Ishikawa (cell line): Measurements from ENCODE around the gene HHAT.

Experiments used
- CEBPB ChIP-seq: IDR thresholded peaks from 2 replicates; pipeline ENCODE4 v1.6.1; 2012
- CREB1 ChIP-seq: IDR thresholded peaks from 2 replicates; pipeline ENCODE4 v1.6.1; 2012; ENCODE audit warnings: low read depth
- EGR1 ChIP-seq: IDR thresholded peaks from 2 replicates; pipeline ENCODE4 v1.6.1; 2012
- EP300 ChIP-seq: IDR thresholded peaks from 2 replicates; pipeline ENCODE4 v1.6.1; 2012; ENCODE audit warnings: borderline replicate concordance
- FOXM1 ChIP-seq: IDR thresholded peaks from 2 replicates; pipeline ENCODE4 v1.6.1; 2012; ENCODE audit warnings: low read depth, borderline replicate concordance
- NFIC ChIP-seq: IDR thresholded peaks from 2 replicates; pipeline ENCODE4 v1.6.1; 2012
- RAD21 ChIP-seq: IDR thresholded peaks from 2 replicates; pipeline ENCODE4 v1.6.1; 2012; ENCODE audit warnings: low read depth
- REST ChIP-seq: IDR thresholded peaks from 2 replicates; pipeline ENCODE4 v1.6.1; 2012; ENCODE audit warnings: low read depth, mild to moderate bottlenecking
- TAF1 ChIP-seq: IDR thresholded peaks from 2 replicates; pipeline ENCODE4 v1.6.1; 2012; ENCODE audit warnings: low read depth, mild to moderate bottlenecking
- TCF12 ChIP-seq: IDR thresholded peaks from 2 replicates; pipeline ENCODE4 v1.6.1; 2012; ENCODE audit warnings: low read depth
- TEAD4 ChIP-seq: IDR thresholded peaks from 2 replicates; pipeline ENCODE4 v1.6.1; 2012
- USF1 ChIP-seq: IDR thresholded peaks from 2 replicates; pipeline ENCODE4 v1.6.1; 2012
- YY1 ChIP-seq: IDR thresholded peaks from 2 replicates; pipeline ENCODE4 v1.6.1; 2012; ENCODE audit warnings: low read depth
- TF ChIP-seq, protein P1 (sequence below): IDR thresholded peaks from 2 replicates; pipeline ENCODE4 v1.6.1; 2012

DNA sequence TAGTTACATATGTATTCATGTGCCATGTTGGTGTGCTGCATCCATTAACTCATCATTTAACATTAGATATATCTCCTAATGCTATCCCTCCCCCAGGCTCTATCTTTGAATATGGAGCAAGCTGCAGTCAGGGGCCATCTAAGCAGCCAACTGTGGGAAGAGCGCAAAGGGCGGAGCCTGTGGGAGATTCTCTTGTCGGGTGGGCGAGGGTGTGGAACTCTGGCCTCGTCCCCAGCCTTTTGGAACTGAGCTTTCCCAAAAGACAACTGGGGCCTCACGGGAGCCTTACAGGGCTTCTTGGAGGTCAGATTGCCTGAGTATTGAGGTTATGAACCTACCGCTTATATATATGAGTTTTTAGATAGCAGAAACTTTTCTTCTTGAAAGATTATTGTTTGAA, 117.2 kb downstream of the HHAT start:
- TF ChIP-seq TEAD4 (no peak), EP300 (no peak), CREB1 (no peak), REST (no peak), TAF1 (no peak), YY1 (no peak), USF1 (no peak), TCF12 (no peak), NFIC (no peak), CEBPB (no peak), FOXM1 (no peak), EGR1 (no peak), RAD21 (no peak)
- TF ChIP-seq, protein P1, sequence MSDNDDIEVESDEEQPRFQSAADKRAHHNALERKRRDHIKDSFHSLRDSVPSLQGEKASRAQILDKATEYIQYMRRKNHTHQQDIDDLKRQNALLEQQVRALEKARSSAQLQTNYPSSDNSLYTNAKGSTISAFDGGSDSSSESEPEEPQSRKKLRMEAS, result no peak
